GM23338 (cell line): ENCODE measurements around the gene SLC16A5. TPM values are rescaled to one million over a fixed set of nuclear protein-coding genes. Genes with fewer than 3 reads are reported as not detected.

Experiments used
- CREB1 ChIP-seq: fragments of 250-450 bp; sonication (Bioruptor Pico); IDR thresholded peaks from 2 replicates; pipeline ENCODE4 v1.5.0; 2020; ENCODE audit warnings: low read depth, mild to moderate bottlenecking, moderate library complexity
- CTCF ChIP-seq, 2 experiments: fragments of 200-600 bp in 1 of 2; sonication (generic) in 1 of 2; conservative IDR thresholded peaks; 2 replicates each; pipeline versions ENCODE4 v1.5.1 to v1.6.1; 2016 to 2017; ENCODE audit warnings: antibody characterized with exemption in 2 of 2, low read depth in 2 of 2, mild to moderate bottlenecking in 2 of 2, moderate library complexity in 1 of 2
- REST ChIP-seq: IDR thresholded peaks from one replicate; pipeline ENCODE4 v1.6.1; 2018; ENCODE audit warnings: antibody characterized with exemption; ENCODE audit not compliant: unreplicated experiment
- ZNF462 ChIP-seq: fragments of 250-450 bp; sonication (Bioruptor Pico); IDR thresholded peaks from 2 replicates; pipeline ENCODE4 v1.5.0; 2020; ENCODE audit warnings: mild to moderate bottlenecking, moderate library complexity
- polyA plus RNA-seq: library from polyadenylated mRNA; unstranded; fragments of >200 nt; fragmentation: Nextera tagmentation; extraction: Ambion mirVana; gene quantifications from 2 replicates; pipeline ENCODE4 v1.2.1, GENCODE V29; 2016
- total RNA-seq: library from RNA; depleted of rRNA; stranded (reverse); fragments of >200 nt; shearing (Covaris generic); gene quantifications from 2 replicates; pipeline ENCODE4 v1.2.3, GENCODE V29; 2014

The SLC16A5 gene
- total and polyA plus RNA-seq, 2 experiments from 2014 or later: 7.3 to 40.0 TPM

- no peak for TF ChIP-seq ZNF462 (CRISPR knock-in tag)
- TF ChIP-seq CTCF (conservative IDR thresholded peaks at IDR 0.05; ENCODE audit: low read depth in 2 of 2): no peak
- TF ChIP-seq CREB1 (CRISPR knock-in tag): no peak
- TF ChIP-seq REST: no peak
Observed at GRCh38 chr17:75039238-75039637, 48.5 kb upstream of the SLC16A5 start (continued).
